ENCODE data around the gene KCNQ5.

- TF ChIP-seq CTCF (IDR thresholded peaks at IDR 0.05; ENCODE audit: low read depth, low read length) (no peak), EZH2phosphoT487 (IDR thresholded peaks at IDR 0.05; ENCODE audit: low read depth) (no peak)
These were observed 147.7 kb downstream of the KCNQ5 start for GRCh38 chr6:72769459-72770125.
